Mesenchymal stem cell (in vitro differentiated cells and primary cell): ENCODE data around the gene GALC.

Experiments
- DNase-seq: peaks from one replicate; pipeline ENCODE4 v3.0.0-alpha.2; 2013
- H2AFZ ChIP-seq: one replicate; pipeline ENCODE4 v1.6.1; 2013; ENCODE audit warnings: low read depth, mild to moderate bottlenecking, control low read depth, inconsistent platforms, low read length, moderate library complexity
- H2AK5ac ChIP-seq: 2 replicates; pipeline ENCODE4 v1.6.1; 2013; ENCODE audit warnings: low read length, moderate library complexity, mild to moderate bottlenecking, inconsistent platforms; ENCODE audit not compliant: severe bottlenecking
- H2BK120ac ChIP-seq: one replicate; pipeline ENCODE4 v1.6.1; 2013; ENCODE audit warnings: low read depth, mild to moderate bottlenecking, inconsistent platforms, low read length, moderate library complexity
- H2BK12ac ChIP-seq, 2 experiments: one replicate each; pipeline ENCODE4 v1.6.1; 2013; ENCODE audit warnings: inconsistent platforms in 2 of 2, low read length in 2 of 2, mild to moderate bottlenecking in 2 of 2, moderate library complexity in 2 of 2, control low read depth in 1 of 2
- H2BK15ac ChIP-seq: one replicate; pipeline ENCODE4 v1.6.1; 2013; ENCODE audit warnings: mild to moderate bottlenecking, low read depth, inconsistent platforms; ENCODE audit not compliant: poor library complexity, severe bottlenecking
- H2BK5ac ChIP-seq: 2 replicates; pipeline ENCODE4 v1.6.1; 2013; ENCODE audit warnings: low read depth, mild to moderate bottlenecking, low read length, control low read depth, inconsistent platforms; ENCODE audit not compliant: poor library complexity, severe bottlenecking
- H3K14ac ChIP-seq, 2 experiments: one replicate each; pipeline ENCODE4 v1.6.1; 2013; ENCODE audit warnings: inconsistent platforms in 2 of 2, low read length in 2 of 2, control low read depth in 1 of 2, mild to moderate bottlenecking in 1 of 2, moderate library complexity in 1 of 2
- H3K18ac ChIP-seq, 2 experiments: one replicate each; pipeline ENCODE4 v1.6.1; 2013; ENCODE audit warnings: inconsistent platforms in 2 of 2, low read length in 2 of 2, control low read depth in 1 of 2, low read depth in 1 of 2, mild to moderate bottlenecking in 1 of 2
- H3K23ac ChIP-seq, 2 experiments: one replicate each; pipeline ENCODE4 v1.6.1; 2013; ENCODE audit warnings: inconsistent platforms in 2 of 2, low read length in 2 of 2, mild to moderate bottlenecking in 2 of 2, moderate library complexity in 2 of 2, control low read depth in 1 of 2
- H3K27ac ChIP-seq: 2 replicates; pipeline ENCODE4 v1.5.1; 2013; ENCODE audit warnings: mild to moderate bottlenecking, moderate library complexity, low read length, control low read depth, inconsistent platforms; ENCODE audit not compliant: poor library complexity, severe bottlenecking
- H3K27me3 ChIP-seq, 2 experiments: 2 replicates each; pipeline versions ENCODE4 v1.6.1 to v1.7.0; 2013; ENCODE audit warnings: low read length in 2 of 2, mild to moderate bottlenecking in 2 of 2, moderate library complexity in 2 of 2, control low read depth in 1 of 2, inconsistent platforms in 1 of 2; ENCODE audit not compliant: control insufficient read depth in 1 of 2, insufficient read depth in 1 of 2
- H3K36me3 ChIP-seq, 2 experiments: 2 replicates each; pipeline versions ENCODE4 v1.6.1 to v1.7.0; 2013; ENCODE audit warnings: low read length in 2 of 2, control low read depth in 1 of 2, inconsistent platforms in 1 of 2, low read depth in 1 of 2, mild to moderate bottlenecking in 1 of 2; ENCODE audit not compliant: insufficient read depth in 2 of 2, control insufficient read depth in 1 of 2
- H3K4ac ChIP-seq, 2 experiments: one replicate each; pipeline ENCODE4 v1.6.1; 2013; ENCODE audit warnings: inconsistent platforms in 2 of 2, low read length in 2 of 2, mild to moderate bottlenecking in 2 of 2, moderate library complexity in 2 of 2, control low read depth in 1 of 2, low read depth in 1 of 2
- H3K4me1 ChIP-seq: 2 replicates; pipeline ENCODE4 v1.6.1; 2013; ENCODE audit warnings: low read depth, low read length, control low read depth; ENCODE audit not compliant: control insufficient read depth, insufficient read depth
- H3K4me2 ChIP-seq: 2 replicates; pipeline ENCODE4 v1.6.1; 2013; ENCODE audit warnings: low read length, mild to moderate bottlenecking, inconsistent platforms; ENCODE audit not compliant: poor library complexity, severe bottlenecking
- H3K4me3 ChIP-seq, 2 experiments: 2 replicates each; pipeline versions ENCODE4 v1.5.1 to v1.7.0; 2013; ENCODE audit warnings: low read length in 2 of 2, mild to moderate bottlenecking in 2 of 2, control low read depth in 1 of 2, low read depth in 1 of 2; ENCODE audit not compliant: insufficient read depth in 1 of 2
- H3K79me1 ChIP-seq: replicated peaks from 2 replicates; pipeline ENCODE4 v1.6.1; 2013; ENCODE audit warnings: mild to moderate bottlenecking, control low read depth, low read length, inconsistent platforms; ENCODE audit not compliant: poor library complexity, severe bottlenecking
- H3K9ac ChIP-seq: 2 replicates; pipeline ENCODE4 v1.7.0; 2013; ENCODE audit warnings: mild to moderate bottlenecking, low read length, moderate library complexity
- H3K9me3 ChIP-seq: 2 replicates; pipeline ENCODE4 v1.7.0; 2013; ENCODE audit warnings: mild to moderate bottlenecking, low read length; ENCODE audit not compliant: control insufficient read depth
- H4K8ac ChIP-seq: one replicate; pipeline ENCODE4 v1.6.1; 2013; ENCODE audit warnings: inconsistent platforms, mild to moderate bottlenecking, low read length, moderate library complexity
- H4K91ac ChIP-seq: one replicate; pipeline ENCODE4 v1.6.1; 2013; ENCODE audit warnings: mild to moderate bottlenecking, low read length, inconsistent platforms
- WGBS: methylation state at CpG from one replicate; pipeline ENCODE4 v1.1.7; 2013; ENCODE audit warnings: mixed read lengths; 5-methylcytosine and 5-hydroxymethylcytosine counted together

Gene GALC

GRCh38 chr14:87992346-87992717, 650 bp downstream of the GALC start:
- peak overlapping the region; percentile 26 to 51 for H3K23ac ChIP-seq
- H3K79me1 ChIP-seq = peaks cover 7% of the 10 kb centered on the region
- H3K18ac ChIP-seq = peak overlapping the region; percentile 94 to 99
- WGBS = 16% methylated on average over 20 of the region's 20 CpGs
- H4K8ac ChIP-seq = peak overlapping the region; percentile 95
- peak overlapping the region; percentile 63 for H3K27ac ChIP-seq
- H3K4me1 ChIP-seq = peaks cover 6% of the 10 kb centered on the region
- peak overlapping the region; percentile 98 for H3K9ac ChIP-seq
- H2BK120ac ChIP-seq = no peak overlapping the region
- peak overlapping the region; percentile 96 for H2BK15ac ChIP-seq
- H2BK12ac ChIP-seq = peak overlapping the region in 1 of 2 experiments; percentile 3
- no peaks in the 10 kb centered on the region for H3K36me3 ChIP-seq
- DNase-seq = no peak
- H3K27me3 ChIP-seq = no peaks in the 10 kb centered on the region
- H3K4me2 ChIP-seq = peak overlapping the region; percentile 71
- H3K14ac ChIP-seq = peak overlapping the region in 1 of 2 experiments; percentile 88
- H2BK5ac ChIP-seq = peak overlapping the region; percentile 68
- H2AK5ac ChIP-seq = no peak overlapping the region
- no peaks in the 10 kb centered on the region for H3K9me3 ChIP-seq
- peak overlapping the region; percentile 99 for H4K91ac ChIP-seq
- peak overlapping the region; percentile 93 to 95 for H3K4ac ChIP-seq
- peak overlapping the region; percentile 87 to 91 for H3K4me3 ChIP-seq
- H2AFZ ChIP-seq = peak overlapping the region; percentile 99

GRCh38 chr14:87990682-87991081, 2.3 kb downstream of the GALC start:
- Histone ChIP-seq H2AK5ac (no peak overlapping the region), H3K36me3 (peaks cover 0 to 8% of the 10 kb centered on the region in 2 experiments), H3K18ac (no peak overlapping the region), H3K4me2 (no peak overlapping the region), H2BK12ac (no peak overlapping the region), H4K91ac (no peak overlapping the region), H3K4me1 (peaks cover 6% of the 10 kb centered on the region), H2BK15ac (no peak overlapping the region), H3K23ac (no peak overlapping the region), H3K9me3 (no peaks in the 10 kb centered on the region), H2BK120ac (no peak overlapping the region), H3K27ac (no peak overlapping the region), H3K79me1 (peaks cover 7% of the 10 kb centered on the region), H2BK5ac (no peak overlapping the region), H3K27me3 (no peaks in the 10 kb centered on the region), H2AFZ (no peak overlapping the region), H3K4ac (no peak overlapping the region), H4K8ac (no peak overlapping the region), H3K14ac (no peak overlapping the region), H3K4me3 (no peak overlapping the region), H3K9ac (peak overlapping the region; percentile 3)
- WGBS = 96% methylated on average over 4 of the region's 4 CpGs
- DNase-seq = peak; percentile 17

GRCh38 chr14:87989956-87990299, 3.1 kb downstream of the GALC start:
- no peak overlapping the region for H4K91ac ChIP-seq
- H3K4ac ChIP-seq = no peak overlapping the region
- no peak overlapping the region for H3K14ac ChIP-seq
- peaks cover 0 to 13% of the 10 kb centered on the region in 2 experiments for H3K36me3 ChIP-seq
- no peak overlapping the region for H2AK5ac ChIP-seq
- no peak overlapping the region for H2BK15ac ChIP-seq
- 100% methylated on average over 1 of the region's 2 CpGs for WGBS
- H2BK5ac ChIP-seq = no peak overlapping the region
- H3K9ac ChIP-seq = no peak overlapping the region
- no peak overlapping the region for H3K4me3 ChIP-seq
- no peak overlapping the region for H2AFZ ChIP-seq
- H3K9me3 ChIP-seq = no peaks in the 10 kb centered on the region
- H3K18ac ChIP-seq = no peak overlapping the region
- H3K27ac ChIP-seq = no peak overlapping the region
- DNase-seq = no peak
- H3K4me2 ChIP-seq = no peak overlapping the region
- peaks cover 6% of the 10 kb centered on the region for H3K4me1 ChIP-seq
- H3K23ac ChIP-seq = no peak overlapping the region
- H3K27me3 ChIP-seq = no peaks in the 10 kb centered on the region
- H4K8ac ChIP-seq = no peak overlapping the region
- H2BK120ac ChIP-seq = no peak overlapping the region
- H2BK12ac ChIP-seq = no peak overlapping the region
- H3K79me1 ChIP-seq = peaks cover 7% of the 10 kb centered on the region

- Histone ChIP-seq H3K27ac (no peak overlapping the region), H3K18ac (no peak overlapping the region), H3K79me1 (peaks cover 7% of the 10 kb centered on the region), H2BK120ac (no peak overlapping the region), H2BK5ac (no peak overlapping the region), H3K4me2 (no peak overlapping the region), H3K9me3 (no peaks in the 10 kb centered on the region), H2AK5ac (no peak overlapping the region), H3K4me1 (peaks cover 6% of the 10 kb centered on the region), H3K23ac (no peak overlapping the region), H4K91ac (no peak overlapping the region), H4K8ac (no peak overlapping the region), H2BK15ac (no peak overlapping the region), H2BK12ac (no peak overlapping the region), H3K36me3 (peaks cover 0 to 13% of the 10 kb centered on the region in 2 experiments), H3K27me3 (no peaks in the 10 kb centered on the region), H3K4me3 (no peak overlapping the region), H3K9ac (no peak overlapping the region), H3K4ac (no peak overlapping the region), H2AFZ (no peak overlapping the region), H3K14ac (no peak overlapping the region)
- no peak for DNase-seq
- 91% methylated on average over 5 of the region's 5 CpGs for WGBS
Measured at GRCh38 chr14:87989221-87989955, 3.6 kb downstream of the GALC start.
